ENCODE measurements around the gene TAS2R30.

DNA sequence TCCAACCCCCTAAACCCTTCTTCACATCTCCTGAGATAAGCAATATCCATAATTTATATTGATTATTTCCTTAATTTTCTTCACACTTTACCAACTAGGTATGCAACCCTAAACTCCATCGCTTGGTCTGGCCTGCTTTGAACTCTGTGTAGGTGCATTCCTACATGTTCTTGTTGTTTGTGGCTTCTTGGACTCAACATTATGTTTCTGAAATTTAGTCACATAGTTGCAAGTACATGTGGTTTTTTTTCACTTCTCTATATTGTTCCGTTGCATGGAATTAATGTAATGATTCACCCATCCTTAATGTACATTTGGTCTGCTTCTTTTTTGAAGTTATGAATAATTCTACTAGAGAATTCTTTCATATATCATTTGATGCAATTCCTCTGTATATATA lies 1.6 kb upstream of the TAS2R30 start:
- TF ChIP-seq, protein P1, sequence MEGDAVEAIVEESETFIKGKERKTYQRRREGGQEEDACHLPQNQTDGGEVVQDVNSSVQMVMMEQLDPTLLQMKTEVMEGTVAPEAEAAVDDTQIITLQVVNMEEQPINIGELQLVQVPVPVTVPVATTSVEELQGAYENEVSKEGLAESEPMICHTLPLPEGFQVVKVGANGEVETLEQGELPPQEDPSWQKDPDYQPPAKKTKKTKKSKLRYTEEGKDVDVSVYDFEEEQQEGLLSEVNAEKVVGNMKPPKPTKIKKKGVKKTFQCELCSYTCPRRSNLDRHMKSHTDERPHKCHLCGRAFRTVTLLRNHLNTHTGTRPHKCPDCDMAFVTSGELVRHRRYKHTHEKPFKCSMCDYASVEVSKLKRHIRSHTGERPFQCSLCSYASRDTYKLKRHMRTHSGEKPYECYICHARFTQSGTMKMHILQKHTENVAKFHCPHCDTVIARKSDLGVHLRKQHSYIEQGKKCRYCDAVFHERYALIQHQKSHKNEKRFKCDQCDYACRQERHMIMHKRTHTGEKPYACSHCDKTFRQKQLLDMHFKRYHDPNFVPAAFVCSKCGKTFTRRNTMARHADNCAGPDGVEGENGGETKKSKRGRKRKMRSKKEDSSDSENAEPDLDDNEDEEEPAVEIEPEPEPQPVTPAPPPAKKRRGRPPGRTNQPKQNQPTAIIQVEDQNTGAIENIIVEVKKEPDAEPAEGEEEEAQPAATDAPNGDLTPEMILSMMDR (IDR thresholded peaks at IDR 0.05; ENCODE audit: low read depth, low read length, missing input control), result no peak
- TF ChIP-seq RAD21 (IDR thresholded peaks at IDR 0.05), result no peak
